Endothelial cell of umbilical vein (primary cell): ENCODE measurements around the gene DDX24. TPM values are rescaled to one million over a fixed set of nuclear protein-coding genes. Genes with fewer than 3 reads are reported as not detected.
A peak's percentile ranks its signal among the peaks of the same experiment; 100 is the strongest.

Experiments used
- BruUV-seq: library from RNA; stranded (reverse); fragments of 400-500 nt; replicated peaks from 2 replicates; lab custom pipeline; 2021; lab: Mats Ljungman, UMichigan
- CTCF ChIA-PET: fragments of 300-600, 350-600 bp; sonication (Branson Sonifier 250); formaldehyde crosslinking; loops from one replicate; lab custom pipeline; 2021; ENCODE audit warnings: antibody characterized with exemption, inconsistent platforms; lab: Charles Lee
- POLR2A ChIA-PET: fragments of 300-600, 350-600 bp; sonication (Branson Sonifier 250); formaldehyde crosslinking; loops from one replicate; lab custom pipeline; 2021; ENCODE audit warnings: antibody characterized with exemption, inconsistent platforms; lab: Charles Lee
- DNase-seq: peaks from one replicate; pipeline ENCODE4 v3.0.0-alpha.2; 2011; ENCODE audit warnings: low read depth, low spot score
- FAIRE-seq: peaks from 2 replicates; lab custom pipeline; 2011; peaks lifted over from hg19 to GRCh38; lab: Jason Lieb, UNC
- H2AFZ ChIP-seq: 2 replicates; pipeline ENCODE4 v1.6.0; 2012; ENCODE audit warnings: low read depth, low read length, control low read depth, inconsistent platforms
- H3K27ac ChIP-seq: 2 replicates; pipeline ENCODE4 v1.5.1; 2011; ENCODE audit warnings: low read depth, mild to moderate bottlenecking, control low read depth, low read length, moderate library complexity; ENCODE audit not compliant: insufficient read depth
- H3K27me3 ChIP-seq, 2 experiments: 2 replicates each; pipeline versions ENCODE4 v1.6.0 to v1.6.1; 2011; ENCODE audit warnings: low read length in 2 of 2, mixed read lengths in 1 of 2; ENCODE audit not compliant: control insufficient read depth in 2 of 2, insufficient read depth in 2 of 2
- H3K36me3 ChIP-seq, 2 experiments: 2 replicates in 1 of 2; 3 replicates in 1 of 2; pipeline ENCODE4 v1.5.1; 2011; ENCODE audit warnings: low read length in 2 of 2, mild to moderate bottlenecking in 1 of 2, moderate library complexity in 1 of 2; ENCODE audit not compliant: control insufficient read depth in 2 of 2, insufficient read depth in 2 of 2; ENCODE audit errors: extremely low read depth in 1 of 2
- H3K4me1 ChIP-seq: 3 replicates; pipeline ENCODE4 v1.5.1; 2011; ENCODE audit warnings: mild to moderate bottlenecking, low read length; ENCODE audit not compliant: control insufficient read depth, insufficient read depth; ENCODE audit errors: extremely low read depth
- H3K4me2 ChIP-seq: 2 replicates; pipeline ENCODE4 v1.6.1; 2011; ENCODE audit warnings: low read length, control low read depth, mixed read lengths; ENCODE audit not compliant: insufficient read depth
- H3K4me3 ChIP-seq, 3 experiments: fragments of 200-600 bp in 1 of 3; sonication (generic), shearing (Covaris generic) in 1 of 3; replicated peaks in 1 of 3; 2 replicates each; pipeline ENCODE4 v1.5.1; 2011 to 2016; ENCODE audit warnings: control low read depth in 3 of 3, low read length in 3 of 3, mild to moderate bottlenecking in 2 of 3, inconsistent platforms in 1 of 3, low read depth in 1 of 3, moderate library complexity in 1 of 3; ENCODE audit not compliant: insufficient read depth in 1 of 3
- H3K79me2 ChIP-seq: 2 replicates; pipeline ENCODE4 v1.6.0; 2012; ENCODE audit warnings: low read length, inconsistent platforms; ENCODE audit not compliant: control insufficient read depth, insufficient read depth
- H3K9ac ChIP-seq: replicated peaks from 2 replicates; pipeline ENCODE3; 2011; ENCODE audit warnings: low read length, control low read depth; ENCODE audit not compliant: insufficient read depth; ENCODE audit errors: extremely low read depth
- H3K9me1 ChIP-seq: replicated peaks from 3 replicates; pipeline ENCODE4 v1.6.0; 2011; ENCODE audit warnings: mild to moderate bottlenecking, low read length; ENCODE audit not compliant: control insufficient read depth, insufficient read depth; ENCODE audit errors: extremely low read depth
- H3K9me3 ChIP-seq: replicated peaks from 2 replicates; pipeline ENCODE4 v1.5.1; 2012; ENCODE audit warnings: low read length, inconsistent platforms; ENCODE audit not compliant: control insufficient read depth, insufficient read depth
- H4K20me1 ChIP-seq: replicated peaks from 2 replicates; pipeline ENCODE3; 2011; ENCODE audit warnings: mild to moderate bottlenecking, low read length; ENCODE audit not compliant: control insufficient read depth, insufficient read depth; ENCODE audit errors: extremely low read depth
- FOS ChIP-seq: IDR thresholded peaks from 2 replicates; pipeline ENCODE4 v1.6.1; 2011; ENCODE audit warnings: mild to moderate bottlenecking, low read length, moderate library complexity, borderline replicate concordance; ENCODE audit not compliant: insufficient read depth
- POLR2AphosphoS5 ChIP-seq: IDR thresholded peaks from 2 replicates; pipeline ENCODE4 v1.6.1; 2012; ENCODE audit warnings: low read depth, mild to moderate bottlenecking, control low read depth, low read length, moderate library complexity; ENCODE audit not compliant: insufficient read depth
- dilution Hi-C: fragments of 300-500 bp; cut with MboI; formaldehyde crosslinking; loops from one replicate; pipeline ENCODE4 v1.15.0; 2019; ENCODE audit warnings: low sequenced_read_pairs; ENCODE audit not compliant: extremely low pct_ligation_motif_present
- intact Hi-C: fragments of 100-400 bp; cut with micrococcal nuclease; formaldehyde crosslinking; loops from one replicate; pipeline ENCODE4 v1.10.0; 2022
- polyA plus RNA-seq, 4 experiments: library from polyadenylated mRNA; depleted of rRNA in 3 of 4; stranded (reverse) in 3 of 4; unstranded in 1 of 4; fragments of >200 nt; gene quantifications; 2 replicates each; pipeline versions ENCODE4 v1.2.1 to v1.2.3, GENCODE V29; 2011 to 2012; ENCODE audit warnings: missing spikeins in 1 of 4
- total RNA-seq: library from RNA; stranded (reverse); gene quantifications from 2 replicates; pipeline ENCODE4 v1.2.3, GENCODE V29; 2021
- TF ChIP-seq, protein P1 (sequence below): IDR thresholded peaks from 2 replicates; pipeline ENCODE4 v1.6.1; 2011; ENCODE audit not compliant: insufficient read depth, insufficient read length
- TF ChIP-seq, protein P2 (sequence below), 2 donors: IDR thresholded peaks; 1 replicate in 1 of 2; 2 replicates in 1 of 2; pipeline ENCODE4 v1.5.1; 2011; ENCODE audit warnings: low read length in 2 of 2, mild to moderate bottlenecking in 2 of 2, moderate library complexity in 2 of 2, control low read depth in 1 of 2, inconsistent platforms in 1 of 2, low read depth in 1 of 2; ENCODE audit not compliant: insufficient read depth in 1 of 2; ENCODE audit errors: extremely low read depth in 1 of 2

DDX24 gene
- total and polyA plus RNA-seq, 2 donors (not counting 3 experiments of a cell fraction or from before 2014, with no cell fraction given): 88.3 to 141 TPM

DNA sequence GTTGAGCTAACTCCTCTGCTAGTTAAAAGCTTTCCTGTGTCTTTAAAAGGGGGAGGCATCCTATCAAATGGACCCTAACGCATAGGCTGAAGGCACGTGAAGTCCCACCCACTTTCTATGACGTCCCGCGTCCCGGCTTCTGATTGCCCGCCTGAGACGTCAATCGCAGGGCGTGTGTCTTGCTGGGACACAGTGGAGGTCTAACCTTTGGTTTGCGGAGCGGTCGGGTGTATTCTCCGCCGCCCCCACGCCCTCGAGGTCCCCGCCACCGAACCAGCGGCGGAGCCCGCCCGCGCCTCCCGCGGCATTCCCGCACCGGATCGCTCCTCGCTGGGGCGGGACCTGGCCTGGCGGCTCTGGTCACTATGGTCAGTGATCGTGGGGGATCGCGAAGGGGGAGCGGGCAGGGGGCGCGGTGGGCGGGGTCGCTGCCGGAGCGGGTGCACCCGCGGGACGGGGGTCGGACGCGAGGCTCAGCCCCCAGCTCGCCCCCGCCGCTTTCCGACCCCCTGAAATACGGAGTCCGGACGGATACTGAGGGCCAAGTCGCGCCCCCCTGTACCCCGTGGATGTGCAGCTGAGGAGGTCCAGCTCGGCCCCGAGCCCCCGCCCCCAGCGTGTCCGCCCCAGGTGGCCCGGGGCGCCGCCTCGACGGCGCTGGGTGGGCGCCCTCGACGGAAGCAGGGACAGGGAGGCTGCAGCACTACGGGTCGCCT lies 54.7 kb downstream of the DDX24 start, which contains the start of gene OTUB2:
Gene OTUB2 (plus strand): TSS at position 168 of the 716 bp plus-strand sequence. CDS start 198 bp downstream, at position 366.
- Histone ChIP-seq H3K4me1 (peaks cover 10% of the 10 kb centered on the region), H3K4me2 (peak within 1 kb of the TSS; percentile 8), H3K9ac (no peak within 1 kb of the TSS), H3K27me3 (peaks cover 0 to 4% of the 10 kb centered on the region in 2 experiments), H3K4me3 (peak within 1 kb of the TSS in 2 of 3 experiments; percentile 29 to 50), H3K9me3 (no peaks in the 10 kb centered on the region), H2AFZ (peak within 1 kb of the TSS; percentile 78), H3K9me1 (no peaks in the 10 kb centered on the region), H3K27ac (no peak within 1 kb of the TSS), H3K79me2 (no peaks in the 10 kb centered on the region), H4K20me1 (no peaks in the 10 kb centered on the region), H3K36me3 (no peaks in the 10 kb centered on the region)
- intact Hi-C loops (loop anchor here (1.0 to 2.0 kb wide), 2 partner anchors 154 to 819 kb away; partner anchors contain the start of genes GON7 and UBR7), dilution Hi-C loops (no loop called here)
- DNase-seq: peak; percentile 99
- CTCF ChIA-PET: interaction anchor here (1.0 to 2.6 kb wide), 5 partner anchors 10 to 110 kb away, joined by 4 to 16 read pairs (median 9); no protein-coding TSS in a partner anchor
- peak; percentile 99 for FAIRE-seq
- POLR2A ChIA-PET: no interaction called here
- BruUV-seq: no TSS peak
- no peak for TF ChIP-seq FOS
- TF ChIP-seq, protein P1, sequence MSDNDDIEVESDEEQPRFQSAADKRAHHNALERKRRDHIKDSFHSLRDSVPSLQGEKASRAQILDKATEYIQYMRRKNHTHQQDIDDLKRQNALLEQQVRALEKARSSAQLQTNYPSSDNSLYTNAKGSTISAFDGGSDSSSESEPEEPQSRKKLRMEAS: peak; percentile 22

DNA sequence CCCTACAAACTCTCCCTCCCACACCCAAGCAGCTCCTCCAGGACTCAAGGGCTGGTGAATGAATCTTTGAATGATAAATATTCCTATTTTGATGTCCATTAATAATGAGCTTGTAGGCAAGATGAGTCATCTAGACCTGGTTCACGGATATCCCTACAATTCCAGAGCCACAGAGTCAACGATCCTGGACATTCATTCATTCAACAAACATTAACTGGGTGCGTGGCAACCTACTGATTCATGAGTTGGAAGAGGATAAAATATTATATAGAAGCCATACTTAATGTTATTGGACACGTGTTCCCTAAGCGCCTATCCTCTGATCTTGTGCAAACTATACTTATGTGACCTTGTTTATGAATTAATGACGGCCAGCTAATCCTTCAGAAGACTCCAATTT lies 55.3 kb downstream of the DDX24 start:
- H3K4me2 ChIP-seq: peak overlapping the region; percentile 8
- peaks cover 10% of the 10 kb centered on the region for H3K4me1 ChIP-seq
- TF ChIP-seq, protein P2, sequence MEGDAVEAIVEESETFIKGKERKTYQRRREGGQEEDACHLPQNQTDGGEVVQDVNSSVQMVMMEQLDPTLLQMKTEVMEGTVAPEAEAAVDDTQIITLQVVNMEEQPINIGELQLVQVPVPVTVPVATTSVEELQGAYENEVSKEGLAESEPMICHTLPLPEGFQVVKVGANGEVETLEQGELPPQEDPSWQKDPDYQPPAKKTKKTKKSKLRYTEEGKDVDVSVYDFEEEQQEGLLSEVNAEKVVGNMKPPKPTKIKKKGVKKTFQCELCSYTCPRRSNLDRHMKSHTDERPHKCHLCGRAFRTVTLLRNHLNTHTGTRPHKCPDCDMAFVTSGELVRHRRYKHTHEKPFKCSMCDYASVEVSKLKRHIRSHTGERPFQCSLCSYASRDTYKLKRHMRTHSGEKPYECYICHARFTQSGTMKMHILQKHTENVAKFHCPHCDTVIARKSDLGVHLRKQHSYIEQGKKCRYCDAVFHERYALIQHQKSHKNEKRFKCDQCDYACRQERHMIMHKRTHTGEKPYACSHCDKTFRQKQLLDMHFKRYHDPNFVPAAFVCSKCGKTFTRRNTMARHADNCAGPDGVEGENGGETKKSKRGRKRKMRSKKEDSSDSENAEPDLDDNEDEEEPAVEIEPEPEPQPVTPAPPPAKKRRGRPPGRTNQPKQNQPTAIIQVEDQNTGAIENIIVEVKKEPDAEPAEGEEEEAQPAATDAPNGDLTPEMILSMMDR (IDR thresholded peaks at IDR 0.05; ENCODE audit: extremely low read depth in 1 of 2, insufficient read depth in 1 of 2, low read depth in 1 of 2, low read length in 2 of 2): no peak
- TF ChIP-seq, protein P1: no peak
- no peak for TF ChIP-seq POLR2AphosphoS5
- no peaks in the 10 kb centered on the region for H4K20me1 ChIP-seq
- no peaks in the 10 kb centered on the region for H3K36me3 ChIP-seq
- H3K9me3 ChIP-seq: no peaks in the 10 kb centered on the region
- no peak for FAIRE-seq
- no peaks in the 10 kb centered on the region for H3K79me2 ChIP-seq
- ChIA-PET POLR2A (no interaction called here), CTCF (interaction anchor here (1.0 to 2.5 kb wide), 4 partner anchors 10 to 111 kb away, joined by 4 to 16 read pairs (median 12); no protein-coding TSS in a partner anchor)
- no peak overlapping the region for H2AFZ ChIP-seq
- H3K27ac ChIP-seq: no peak overlapping the region
- no peaks in the 10 kb centered on the region for H3K9me1 ChIP-seq
- BruUV-seq: no TSS peak
- no peak overlapping the region for H3K4me3 ChIP-seq
- dilution Hi-C loops (no loop called here), intact Hi-C loops (loop anchor here (1.0 to 2.0 kb wide), 2 partner anchors 155 to 818 kb away; partner anchors contain the start of genes GON7 and UBR7)
- no peak for DNase-seq
- peaks cover 0 to 4% of the 10 kb centered on the region in 2 experiments for H3K27me3 ChIP-seq
- no peak overlapping the region for H3K9ac ChIP-seq
